HG03060 (cell line): Measurements from ENCODE around the gene MASP2.
"Not testable (repeated sequence)": the region's sequence is repeated elsewhere in the genome, so short reads cannot be mapped to it uniquely, and the experiment has no call there.

Source experiments
- ATAC-seq: cut with Tn5 transposase; IDR thresholded peaks from one replicate; pipeline ENCODE4 v1.9.1; 2021; ENCODE audit warnings: low read depth, moderate number of reproducible peaks; ENCODE audit not compliant: unreplicated experiment

The MASP2 gene

DNA sequence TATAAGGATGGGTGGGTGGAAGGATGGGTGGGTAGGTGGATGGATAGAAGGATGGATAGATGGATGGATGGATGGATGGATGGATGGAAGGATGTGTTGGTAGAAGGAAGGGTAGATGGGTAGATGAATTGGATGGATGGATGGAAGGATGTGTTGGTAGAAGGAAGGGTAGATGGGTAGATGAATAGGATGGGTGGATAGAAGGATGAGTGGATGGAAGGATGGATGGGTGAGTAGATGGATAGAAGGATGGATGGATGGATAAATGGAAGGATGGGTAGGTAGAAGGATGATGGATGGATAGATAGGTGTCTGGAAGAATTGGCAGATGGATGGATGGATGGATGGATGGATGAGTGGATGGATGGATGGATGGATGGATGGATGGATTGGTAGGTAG lies 6.0 kb downstream of the MASP2 start:
- ATAC-seq, result no peak

DNA sequence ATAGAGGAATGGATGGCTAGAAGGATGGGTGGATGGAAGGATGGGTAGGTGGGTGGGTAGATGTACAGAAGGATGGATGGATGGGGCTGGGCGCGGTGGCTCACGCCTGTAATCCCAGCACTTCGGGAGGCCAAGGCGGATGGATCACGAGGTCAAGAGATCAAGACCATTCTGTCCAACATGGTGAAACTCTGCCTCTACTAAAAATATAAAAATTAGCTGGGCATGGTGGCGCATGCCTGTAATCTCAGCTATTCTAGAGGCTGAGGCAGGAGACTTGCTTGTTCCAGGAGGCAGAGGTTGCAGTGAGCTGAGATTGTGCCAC lies 7.0 kb downstream of the MASP2 start:
- not testable (repeated sequence) for ATAC-seq

DNA sequence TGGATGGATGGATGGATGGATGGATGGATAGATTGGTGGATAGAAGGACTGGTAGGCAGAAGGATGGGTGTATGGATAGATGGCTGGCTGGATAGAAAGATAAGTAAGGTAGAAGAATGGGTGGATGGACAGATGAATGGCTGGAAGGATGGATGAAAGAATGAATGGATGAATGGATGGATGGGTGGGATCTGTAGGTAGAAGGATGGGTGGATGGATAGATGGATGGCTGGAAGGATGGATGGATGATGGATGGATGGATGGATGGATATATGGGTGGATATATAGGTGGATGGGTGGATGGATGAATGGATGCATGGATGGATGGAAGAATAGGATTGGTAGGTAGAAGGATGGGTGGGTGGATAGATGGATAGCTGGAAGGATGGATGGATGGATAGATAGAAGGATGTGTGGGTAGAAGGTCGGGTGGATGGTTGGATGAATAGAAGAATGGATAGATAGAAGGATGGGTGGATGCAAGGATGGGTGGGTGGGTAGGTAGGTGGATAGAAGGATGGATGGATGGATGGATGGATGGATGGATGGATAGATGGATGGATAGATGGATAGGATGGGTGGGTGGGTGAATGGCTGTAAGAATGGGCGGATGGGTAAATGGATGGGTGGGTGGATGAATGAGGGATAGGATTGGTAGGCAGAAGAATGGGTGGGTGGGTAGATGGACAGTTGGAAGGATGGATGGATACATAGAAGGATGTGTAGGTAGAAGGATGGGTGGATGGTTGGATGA lies 7.5 kb downstream of the MASP2 start:
- no peak for ATAC-seq

DNA sequence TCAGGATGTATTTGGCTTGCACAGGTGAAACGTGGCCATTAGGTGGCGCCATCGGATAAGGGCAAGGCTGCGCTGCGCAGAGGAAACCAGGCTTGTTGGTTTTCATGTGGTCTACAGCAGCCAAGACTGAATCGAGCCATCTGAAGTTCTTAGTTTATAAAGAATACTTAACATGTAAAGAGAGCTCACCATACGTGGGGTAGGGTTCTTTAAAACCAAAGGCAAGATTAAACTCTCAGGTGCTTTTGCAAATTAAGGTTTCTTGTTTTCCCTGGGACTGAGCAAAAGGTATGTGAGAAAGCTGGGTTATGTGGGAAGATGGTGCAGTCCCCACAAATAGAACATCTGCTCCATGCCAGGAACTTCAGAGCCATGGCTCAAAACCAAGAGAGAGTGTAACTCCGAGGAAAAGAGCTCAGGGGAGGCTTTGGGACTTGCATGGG lies 9.3 kb downstream of the MASP2 start:
- no peak for ATAC-seq

DNA sequence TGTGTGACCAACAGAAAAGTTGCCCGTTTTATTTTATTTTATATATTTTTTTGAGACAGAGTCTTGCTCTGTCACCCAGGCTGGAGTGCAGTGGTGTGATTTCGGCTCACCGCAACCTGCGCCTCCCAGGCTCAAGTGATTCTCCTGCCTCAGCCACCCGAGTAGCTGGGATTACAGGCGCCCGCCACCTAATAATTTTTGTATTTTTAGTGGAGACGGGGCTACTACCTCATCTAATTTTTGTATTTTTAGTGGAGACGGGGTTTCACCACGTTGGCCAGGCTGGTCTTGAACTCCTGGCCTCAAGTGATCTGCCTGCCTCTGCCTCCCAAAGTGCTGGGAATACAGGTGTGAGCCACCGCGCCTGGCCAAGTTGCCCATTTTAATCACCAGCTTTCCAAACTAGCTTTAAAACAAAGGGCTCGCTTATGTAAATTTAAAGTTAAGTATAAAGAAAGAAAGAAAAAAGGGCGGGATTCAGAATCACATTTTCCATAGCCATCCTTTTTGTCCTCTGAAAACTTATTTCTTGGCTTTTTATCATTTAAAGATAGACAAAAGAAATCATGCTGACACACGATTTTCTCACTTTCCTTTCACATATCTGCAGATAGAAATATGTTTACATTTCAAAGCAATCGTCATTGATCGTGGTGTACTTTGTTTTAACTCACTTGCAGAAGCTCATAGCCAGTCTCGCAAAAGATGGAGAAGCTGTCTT lies 9.9 kb downstream of the MASP2 start:
- not testable (repeated sequence) for ATAC-seq

DNA sequence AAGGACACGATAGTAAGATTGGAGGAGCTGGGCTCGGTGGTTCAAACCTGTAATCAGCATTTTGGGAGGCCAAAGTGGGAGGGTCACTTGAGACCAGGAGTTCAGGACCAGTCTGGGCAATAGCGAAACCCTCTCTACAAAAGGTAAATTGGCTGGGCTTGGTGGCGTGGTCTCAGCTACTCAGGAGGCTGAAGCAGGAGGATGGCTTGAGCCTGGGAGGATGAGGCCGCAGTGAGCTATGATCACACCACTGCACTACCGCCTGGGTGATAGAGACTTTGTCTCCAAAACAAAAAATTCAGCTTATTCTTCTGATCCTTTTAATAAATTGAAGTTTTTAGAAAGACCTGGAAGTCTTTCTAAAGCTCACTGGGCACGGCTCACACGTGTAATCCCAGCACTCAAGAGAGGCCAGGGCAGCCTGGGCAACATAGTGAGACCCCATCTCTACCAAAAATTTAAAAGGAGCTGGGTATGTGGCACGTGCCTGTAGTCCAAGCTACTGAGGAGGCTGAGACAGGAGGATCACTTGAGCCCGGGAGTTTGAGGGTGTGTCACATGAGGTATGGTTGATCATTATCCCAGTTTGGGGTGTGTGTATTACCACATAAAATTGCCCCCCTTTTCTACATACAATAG lies 15.3 kb downstream of the MASP2 start:
- ATAC-seq, result no peak

DNA sequence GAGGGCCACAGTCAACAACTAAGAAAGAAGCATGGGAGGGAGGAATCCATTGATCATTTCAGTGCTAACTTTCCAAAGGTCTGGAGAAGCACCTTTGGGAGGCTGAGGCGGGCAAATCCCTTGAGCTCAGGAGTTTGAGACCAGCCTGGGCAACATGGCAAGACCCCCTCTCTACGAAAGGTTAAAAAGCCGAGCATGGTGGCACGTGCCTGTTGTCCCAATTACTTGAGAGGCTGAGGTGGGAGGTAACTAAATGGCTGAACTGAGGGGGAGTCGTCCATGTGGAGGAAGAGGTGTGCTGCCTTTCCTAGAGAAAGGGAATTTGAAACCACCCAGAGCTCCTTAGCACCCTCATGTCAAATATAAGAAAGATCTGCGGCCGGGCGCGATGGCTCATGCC lies 16.2 kb downstream of the MASP2 start:
- ATAC-seq, result no peak

DNA sequence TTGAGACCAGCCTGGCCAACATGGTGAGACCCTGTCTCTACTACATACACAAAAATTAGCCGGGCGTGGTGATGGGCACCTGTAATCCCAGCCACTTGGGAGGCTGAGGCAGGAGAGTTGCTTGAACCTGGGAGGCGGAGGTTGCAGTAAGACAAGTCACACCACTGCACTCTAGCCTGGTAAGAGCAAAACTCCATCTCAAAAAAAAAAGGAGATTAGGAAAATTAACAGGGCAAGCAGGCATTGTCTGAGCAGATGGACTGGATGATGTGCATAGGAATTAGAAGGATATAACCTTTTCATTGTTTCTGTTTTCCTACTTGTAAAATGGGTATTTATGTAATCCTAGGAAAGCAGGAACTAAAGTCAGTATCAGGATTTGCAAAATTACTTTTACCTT lies 19.0 kb downstream of the MASP2 start:
- no peak for ATAC-seq

DNA sequence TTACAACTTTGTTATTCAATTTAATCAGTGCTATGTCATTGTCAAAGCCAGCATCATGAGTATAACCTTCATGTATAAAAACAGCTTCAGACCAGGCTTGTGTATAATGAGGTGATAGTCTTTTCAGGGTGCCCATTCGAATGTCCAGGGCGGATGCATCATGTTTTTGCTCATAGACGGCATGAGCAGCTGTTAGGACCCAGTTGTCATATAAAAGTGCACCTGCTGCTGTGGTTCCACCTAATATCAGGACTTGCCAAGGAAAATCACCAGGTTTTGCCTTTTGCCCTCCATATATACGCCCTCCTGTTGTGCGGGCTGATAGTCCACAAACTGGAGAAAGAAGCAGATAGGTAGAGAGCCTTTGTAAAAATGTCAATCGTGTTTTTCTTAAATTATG lies 19.7 kb downstream of the MASP2 start:
- no peak for ATAC-seq

DNA sequence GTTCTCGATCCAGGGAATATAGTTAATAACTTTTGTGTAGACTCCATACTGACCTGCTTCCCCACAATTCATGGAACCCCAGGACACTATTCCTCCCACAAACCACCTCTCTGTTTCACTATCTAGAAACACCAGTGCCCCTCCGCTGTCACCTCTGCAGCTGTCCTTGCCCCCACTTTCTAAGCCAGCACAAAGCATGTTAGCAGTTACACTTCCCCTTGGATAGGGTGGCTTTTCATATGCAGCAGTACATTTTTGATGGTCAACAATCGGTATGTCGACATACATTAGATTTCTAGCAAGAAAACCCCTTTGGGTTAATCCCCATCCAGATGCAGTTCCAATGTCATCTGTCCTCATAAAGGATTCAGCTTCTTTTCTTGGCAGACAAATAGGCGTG lies 20.1 kb downstream of the MASP2 start:
- ATAC-seq, result no peak

DNA sequence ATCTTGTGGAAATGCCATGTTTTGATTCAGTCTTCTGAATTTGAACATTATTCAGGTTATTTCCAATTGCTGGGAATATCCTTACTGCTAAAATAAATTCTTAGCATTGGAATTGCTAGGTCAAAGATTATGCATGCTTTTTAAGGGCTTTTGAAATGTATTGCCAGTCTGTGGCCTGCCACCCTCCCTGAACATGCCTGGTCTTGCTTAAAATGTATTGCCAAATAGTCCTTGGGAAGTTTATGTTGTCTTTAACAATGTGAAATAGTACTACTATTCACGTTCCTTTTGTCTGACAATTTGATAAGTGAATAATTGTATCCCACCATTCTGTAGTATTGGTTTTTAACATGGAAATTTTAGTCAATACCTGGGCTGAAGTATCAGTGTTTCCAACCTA lies 21.0 kb downstream of the MASP2 start:
- ATAC-seq, result no peak

DNA sequence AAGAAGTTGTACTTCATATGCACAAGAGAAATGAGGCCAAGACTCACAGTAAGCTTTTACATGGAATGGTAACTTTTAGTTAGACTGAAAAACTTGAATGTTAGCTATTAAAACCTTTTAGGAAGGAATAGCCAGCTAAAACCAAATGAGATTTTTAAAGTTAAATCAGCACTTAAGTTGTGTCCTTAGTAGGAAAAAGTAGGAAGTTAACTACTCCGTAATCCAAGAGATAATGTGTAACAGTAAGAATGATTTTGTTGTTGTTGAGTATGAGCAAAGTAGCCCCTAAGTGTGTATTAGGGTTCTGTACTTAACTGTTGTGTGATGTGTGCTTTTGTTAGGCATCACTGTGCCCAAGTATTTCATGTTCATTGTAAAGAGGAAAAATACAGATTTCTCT lies 21.4 kb downstream of the MASP2 start:
- no peak for ATAC-seq

DNA sequence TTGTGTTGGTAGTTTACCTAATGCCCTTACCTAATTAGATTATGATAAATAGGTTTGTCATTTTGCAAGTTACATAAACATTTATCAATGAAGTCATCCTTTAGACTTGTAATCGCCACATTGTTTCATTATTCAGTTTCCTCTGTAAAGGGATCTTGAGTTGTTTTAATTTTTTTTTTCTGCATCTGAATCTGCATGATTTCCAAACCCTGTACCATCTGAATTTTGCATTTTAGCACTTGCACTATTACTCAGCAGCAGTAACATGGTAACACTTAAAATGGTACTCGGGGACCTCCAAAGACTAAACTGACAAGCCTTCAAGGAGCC lies 22.2 kb downstream of the MASP2 start:
- no peak for ATAC-seq

DNA sequence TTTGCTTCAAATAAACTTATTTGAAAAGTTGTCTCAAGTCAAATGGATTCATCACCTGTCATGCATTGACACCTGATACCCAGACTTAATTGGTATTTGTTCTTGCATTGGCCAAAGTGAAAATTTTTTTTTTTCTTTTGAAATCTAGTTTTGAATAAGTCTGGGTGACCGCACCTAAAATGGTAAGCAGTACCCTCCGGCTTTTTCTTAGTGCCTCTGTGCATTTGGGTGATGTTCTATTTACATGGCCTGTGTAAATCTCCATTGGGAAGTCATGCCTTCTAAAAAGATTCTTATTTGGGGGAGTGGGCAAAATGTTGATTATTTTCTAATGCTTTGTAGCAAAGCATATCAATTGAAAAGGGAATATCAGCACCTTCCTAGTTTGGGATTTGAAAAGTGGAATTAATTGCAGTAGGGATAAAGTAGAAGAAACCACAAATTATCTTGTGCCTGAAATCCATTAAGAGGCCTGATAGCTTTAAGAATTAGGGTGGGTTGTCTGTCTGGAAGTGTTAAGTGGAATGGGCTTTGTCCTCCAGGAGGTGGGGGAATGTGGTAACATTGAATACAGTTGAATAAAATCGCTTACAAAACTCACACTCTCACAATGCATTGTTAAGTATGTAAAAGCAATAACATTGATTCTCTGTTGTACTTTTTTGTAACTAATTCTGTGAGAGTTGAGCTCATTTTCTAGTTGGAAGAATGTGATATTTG lies 22.7 kb downstream of the MASP2 start:
- ATAC-seq, result no peak

DNA sequence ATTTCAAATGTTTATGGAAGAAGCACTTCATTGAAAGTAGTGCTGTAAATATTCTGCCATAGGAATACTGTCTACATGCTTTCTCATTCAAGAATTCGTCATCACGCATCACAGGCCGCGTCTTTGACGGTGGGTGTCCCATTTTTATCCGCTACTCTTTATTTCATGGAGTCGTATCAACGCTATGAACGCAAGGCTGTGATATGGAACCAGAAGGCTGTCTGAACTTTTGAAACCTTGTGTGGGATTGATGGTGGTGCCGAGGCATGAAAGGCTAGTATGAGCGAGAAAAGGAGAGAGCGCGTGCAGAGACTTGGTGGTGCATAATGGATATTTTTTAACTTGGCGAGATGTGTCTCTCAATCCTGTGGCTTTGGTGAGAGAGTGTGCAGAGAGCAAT lies 23.8 kb downstream of the MASP2 start:
- ATAC-seq, result no peak

DNA sequence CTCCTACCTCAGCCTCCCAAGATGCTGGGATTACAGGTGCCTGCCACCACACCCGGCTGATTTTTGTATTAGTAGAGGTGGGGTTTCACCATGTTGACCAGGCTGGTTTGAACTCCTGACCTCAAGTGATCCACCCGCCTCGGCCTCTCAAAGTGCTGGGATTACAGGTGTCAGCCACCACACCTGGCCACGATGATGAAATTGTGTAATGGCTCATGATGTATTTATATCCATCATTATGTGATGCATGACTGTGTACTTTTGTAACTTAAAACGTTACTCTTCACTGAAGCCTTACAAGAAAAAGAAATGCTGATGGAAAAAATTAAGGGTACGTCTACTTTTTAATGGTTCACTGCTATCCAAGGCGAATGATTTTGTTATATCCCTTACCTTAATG lies 27.1 kb downstream of the MASP2 start:
- ATAC-seq, result no peak

DNA sequence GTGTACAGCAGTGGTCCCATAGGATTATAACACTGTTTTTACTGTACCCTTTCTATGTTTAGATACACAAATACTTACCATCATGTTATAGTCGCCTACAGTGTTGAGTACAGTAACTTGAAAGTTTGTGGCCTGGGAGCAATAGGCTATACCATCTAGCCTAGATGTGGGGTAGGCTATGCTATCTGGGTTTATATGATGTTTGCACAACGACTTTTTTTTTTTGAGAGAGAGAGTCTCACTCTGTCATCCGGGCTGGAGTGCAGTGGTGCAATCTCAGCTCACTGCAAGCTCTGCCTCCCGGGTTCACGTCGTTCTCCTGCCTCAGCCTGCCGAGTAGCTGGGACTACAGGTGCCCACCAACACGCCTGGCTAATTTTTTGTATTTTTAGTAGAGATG lies 27.7 kb downstream of the MASP2 start:
- ATAC-seq, result not testable (repeated sequence)

DNA sequence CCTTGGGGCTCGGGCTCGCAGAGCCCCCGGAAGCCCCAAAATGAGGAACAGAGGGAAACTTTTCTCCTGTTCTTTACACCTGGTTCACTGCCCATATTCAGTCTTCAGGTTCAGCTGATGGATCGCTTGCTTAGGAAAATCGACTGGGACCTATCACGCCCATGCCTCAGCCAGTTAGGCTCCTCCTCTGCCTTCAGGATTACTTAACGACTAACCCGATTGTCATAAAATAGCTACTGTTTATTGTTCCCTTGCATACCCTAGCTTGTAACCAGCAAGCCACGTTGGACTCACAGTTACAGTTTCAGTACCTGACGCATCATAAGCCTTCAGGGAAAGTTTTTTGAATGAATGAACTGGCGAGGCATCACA lies 33.9 kb downstream of the MASP2 start:
- no peak for ATAC-seq

DNA sequence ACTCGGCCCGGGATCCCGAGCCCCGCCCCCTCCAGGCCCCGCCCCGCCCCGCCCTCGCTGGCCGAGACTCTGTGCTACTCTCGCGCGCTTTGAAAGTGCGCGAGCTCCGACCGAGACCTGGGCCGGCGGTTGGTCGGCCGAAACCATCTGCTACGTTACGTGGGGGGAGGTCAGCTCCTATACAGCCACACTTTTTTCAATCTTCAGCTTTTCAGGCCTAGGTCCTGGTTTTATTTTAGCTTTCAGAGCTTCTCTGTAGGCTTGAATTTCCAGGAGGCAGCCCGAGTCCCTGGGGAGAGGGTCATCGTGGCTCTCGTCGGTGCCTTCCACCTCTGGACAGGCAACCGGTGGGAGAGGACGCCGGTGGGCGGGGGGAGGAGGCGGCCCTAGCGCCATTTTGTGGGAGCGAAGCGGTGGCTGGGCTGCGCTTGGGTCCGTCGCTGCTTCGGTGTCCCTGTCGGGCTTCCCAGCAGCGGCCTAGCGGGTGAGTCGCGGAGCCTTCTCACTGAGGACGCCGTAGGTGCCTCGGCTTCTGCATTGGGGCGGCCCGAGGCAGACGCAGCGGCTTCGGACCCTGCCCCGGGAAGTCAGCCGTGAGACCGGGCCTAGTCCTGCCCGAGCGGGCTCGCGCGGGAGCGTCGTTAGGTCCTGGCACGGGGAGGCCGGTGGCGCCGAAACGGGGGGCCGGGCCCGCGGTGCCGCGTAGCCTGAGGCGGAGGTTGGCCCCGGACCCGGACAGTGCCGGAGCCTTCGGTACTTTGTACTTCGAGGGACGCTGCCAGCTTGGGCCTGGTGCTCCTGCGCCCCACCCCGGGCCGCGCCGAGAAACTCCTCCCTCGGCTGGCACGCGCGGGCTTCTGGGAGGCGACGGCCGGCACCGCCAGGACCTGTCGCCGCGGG lies 34.5 kb downstream of the MASP2 start, which contains the start of gene TARDBP:
Gene TARDBP, plus strand, starts transcription at position 395 of the 900 bp plus-strand sequence. CDS start 1,074 bp downstream, outside the sequence.
- peak; percentile 82 for ATAC-seq

DNA sequence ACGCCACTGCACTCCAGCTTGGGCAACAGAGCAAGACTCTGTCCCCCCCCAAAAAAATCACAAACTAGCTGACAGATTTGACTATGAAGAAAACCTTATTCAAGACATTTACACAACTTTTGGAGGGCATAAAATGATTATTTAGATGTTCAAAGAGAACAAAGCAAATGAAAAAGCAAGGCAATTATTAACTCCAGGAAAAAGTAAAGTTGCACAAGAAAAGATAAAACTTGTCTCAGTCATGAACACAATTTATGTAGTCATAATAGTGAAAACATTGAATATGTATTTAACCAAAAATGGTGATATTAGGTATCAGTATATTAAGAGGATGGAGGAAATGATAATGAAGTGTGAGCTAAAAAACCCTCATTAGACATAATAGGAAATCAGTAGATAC lies 46.5 kb downstream of the MASP2 start:
- ATAC-seq, result no peak
